Spleen (tissue), 11 donors: ENCODE measurements around the gene RNGTT. TPM values are rescaled to one million over a fixed set of nuclear protein-coding genes. Genes with fewer than 3 reads are reported as not detected.

Source experiments
- DNase-seq: peaks from one replicate; pipeline ENCODE4 v3.0.0-alpha.2; 2020
- H3K27ac ChIP-seq, 8 donors: fragments of 200-600 bp; sonication (generic) in 7 of 8; 1 replicate in 4 of 8; 2 replicates in 4 of 8; pipeline versions ENCODE4 v1.5.0 to v1.8.0; 2016 to 2021; ENCODE audit warnings: inconsistent platforms in 4 of 8, mild to moderate bottlenecking in 4 of 8, moderate library complexity in 1 of 8
- H3K27me3 ChIP-seq, 7 donors: fragments of 200-600 bp; sonication (generic) in 6 of 7; replicated peaks in 1 of 7; 1 replicate in 4 of 7; 2 replicates in 3 of 7; pipeline versions ENCODE4 v1.5.0 to v1.8.0; 2016 to 2021; ENCODE audit warnings: inconsistent platforms in 3 of 7, mild to moderate bottlenecking in 1 of 7
- H3K36me3 ChIP-seq, 6 donors: fragments of 200-600 bp; sonication (generic) in 5 of 6; 1 replicate in 4 of 6; 2 replicates in 2 of 6; pipeline versions ENCODE4 v1.5.0 to v1.8.0; 2016 to 2021; ENCODE audit warnings: inconsistent platforms in 2 of 6
- H3K4me1 ChIP-seq, 6 donors: fragments of 200-600 bp; sonication (generic) in 5 of 6; 1 replicate in 3 of 6; 2 replicates in 3 of 6; pipeline versions ENCODE4 v1.5.0 to v1.8.0; 2016 to 2021; ENCODE audit warnings: inconsistent platforms in 3 of 6
- H3K4me3 ChIP-seq, 8 donors: fragments of 200-600 bp; sonication (generic) in 7 of 8; 1 replicate in 4 of 8; 2 replicates in 4 of 8; pipeline versions ENCODE4 v1.5.0 to v1.8.0; 2016 to 2021; ENCODE audit warnings: inconsistent platforms in 4 of 8, mild to moderate bottlenecking in 4 of 8, moderate library complexity in 2 of 8
- H3K9me3 ChIP-seq, 8 donors: fragments of 200-600 bp; sonication (generic) in 7 of 8; 1 replicate in 4 of 8; 2 replicates in 4 of 8; pipeline versions ENCODE4 v1.5.0 to v1.8.0; 2016 to 2021; ENCODE audit warnings: inconsistent platforms in 4 of 8
- POLR2A ChIP-seq, 3 donors: fragments of 450-650 bp; IDR thresholded peaks; one replicate each; pipeline ENCODE4 v1.5.1; 2017; ENCODE audit warnings: antibody characterized with exemption in 3 of 3, mild to moderate bottlenecking in 1 of 3
- POLR2AphosphoS5 ChIP-seq, 3 donors: sonication (generic); formaldehyde crosslinking; IDR thresholded peaks; one replicate each; pipeline ENCODE4 v1.5.1; 2017; ENCODE audit warnings: antibody characterized with exemption in 3 of 3
- WGBS, 5 donors: extraction: QIAGEN DNeasy Blood & Tissue Kit in 3 of 5; methylation state at CpG; one replicate each; pipeline versions ENCODE4 v1.1.5 to v1.1.7; 2013 to 2018; 5-methylcytosine and 5-hydroxymethylcytosine counted together
- intact Hi-C: fragments of 100-400 bp; cut with DNase I; formaldehyde crosslinking; loops from one replicate; pipeline ENCODE4 v1.15.0; 2023; ENCODE audit warnings: low total_unique reads
- polyA plus RNA-seq, 3 donors: library from polyadenylated mRNA; stranded (reverse); fragments of 200-250 nt; gene quantifications; one replicate each; pipeline ENCODE4 v1.2.1, GENCODE V29; 2013
- total RNA-seq, 7 donors: library from RNA; depleted of rRNA in 3 of 7; stranded (reverse); fragments of >200 nt in 3 of 7; fragmentation: NEBNext Ultra II Directional in 4 of 7; extraction: Animal tissue kit (Norgen Biotek cat#: 25700) in 4 of 7; gene quantifications; one replicate each; pipeline versions ENCODE4 v1.1.0 to v1.2.1, GENCODE V29; 2016 to 2021
- TF ChIP-seq, protein P1 (sequence below), 11 experiments: fragments of 200-600 bp in 7 of 11; fragments of 450-650 bp in 4 of 11; sonication (generic) in 4 of 11; IDR thresholded peaks in 8 of 11; conservative IDR thresholded peaks in 3 of 11; 1 replicate in 7 of 11; 2 replicates in 4 of 11; pipeline versions ENCODE4 v1.4.0 to v1.8.0; 2016 to 2021; ENCODE audit warnings: antibody characterized with exemption in 11 of 11, inconsistent platforms in 4 of 11, mild to moderate bottlenecking in 1 of 11
- donor health status: healthy with polysubstance abuse.
- donor health status: DM: no; HTN: no; CAD: no; lungs with moderate emphysema.
- donor health status: DM: no; HTN: no; CAD: no.
- donor health status: Bipolar disorder and iron deficiency.
- donor health status: healthy.
- donor health status: DM: no; HTN: no; CAD: no.
- donor health status: DM: yes; HTN: yes; CAD: no.

The RNGTT gene
- total and polyA plus RNA-seq, 10 donors, result 9.4 to 27.1 (median 17.6) TPM

- intact Hi-C loops, result no loop called here
- WGBS, 5 donors, result 96 to 100% (median 98%) methylated on average over 4 of the region's 4 CpGs
These were observed 293.9 kb downstream of the RNGTT start for GRCh38 chr6:88669475-88669874.

DNA sequence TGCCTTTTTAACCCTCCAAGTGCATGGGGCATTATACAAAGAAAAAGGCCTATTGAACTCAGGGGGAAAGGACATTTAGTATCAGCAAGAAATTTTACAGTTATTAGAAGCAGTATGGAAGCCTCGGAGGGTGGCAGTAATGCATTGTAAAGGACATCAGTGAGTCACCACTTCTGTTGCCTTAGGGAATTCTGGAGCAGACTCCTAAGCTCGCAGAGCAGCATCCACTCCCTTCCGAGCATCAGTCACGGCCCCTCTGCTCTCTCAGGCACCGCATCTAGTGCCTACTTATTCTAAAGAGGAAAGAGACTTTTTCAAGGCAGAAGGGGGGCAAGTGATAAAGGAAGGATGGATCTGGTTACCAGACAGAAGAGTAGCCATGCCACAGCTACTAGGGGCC is 296.5 kb downstream of the RNGTT start:
- TF ChIP-seq POLR2AphosphoS5 (IDR thresholded peaks at IDR 0.05), result no peak
- no peak for TF ChIP-seq POLR2A (IDR thresholded peaks at IDR 0.05)
- TF ChIP-seq, protein P1, sequence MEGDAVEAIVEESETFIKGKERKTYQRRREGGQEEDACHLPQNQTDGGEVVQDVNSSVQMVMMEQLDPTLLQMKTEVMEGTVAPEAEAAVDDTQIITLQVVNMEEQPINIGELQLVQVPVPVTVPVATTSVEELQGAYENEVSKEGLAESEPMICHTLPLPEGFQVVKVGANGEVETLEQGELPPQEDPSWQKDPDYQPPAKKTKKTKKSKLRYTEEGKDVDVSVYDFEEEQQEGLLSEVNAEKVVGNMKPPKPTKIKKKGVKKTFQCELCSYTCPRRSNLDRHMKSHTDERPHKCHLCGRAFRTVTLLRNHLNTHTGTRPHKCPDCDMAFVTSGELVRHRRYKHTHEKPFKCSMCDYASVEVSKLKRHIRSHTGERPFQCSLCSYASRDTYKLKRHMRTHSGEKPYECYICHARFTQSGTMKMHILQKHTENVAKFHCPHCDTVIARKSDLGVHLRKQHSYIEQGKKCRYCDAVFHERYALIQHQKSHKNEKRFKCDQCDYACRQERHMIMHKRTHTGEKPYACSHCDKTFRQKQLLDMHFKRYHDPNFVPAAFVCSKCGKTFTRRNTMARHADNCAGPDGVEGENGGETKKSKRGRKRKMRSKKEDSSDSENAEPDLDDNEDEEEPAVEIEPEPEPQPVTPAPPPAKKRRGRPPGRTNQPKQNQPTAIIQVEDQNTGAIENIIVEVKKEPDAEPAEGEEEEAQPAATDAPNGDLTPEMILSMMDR (IDR thresholded peaks at IDR 0.05 in 8 of 11, conservative IDR thresholded peaks at IDR 0.05 in 3 of 11), result no peak
- H3K27me3 ChIP-seq, result no peaks in the 10 kb centered on the region
- peaks cover 11 to 73% (median 62%) of the 10 kb centered on the region in 8 donors for H3K9me3 ChIP-seq
- intact Hi-C loops, result no loop called here
- H3K27ac ChIP-seq, result no peak overlapping the region
- H3K4me1 ChIP-seq, result no peaks in the 10 kb centered on the region
- DNase-seq, result no peak
- H3K36me3 ChIP-seq, result peaks cover 0 to 75% (median 7%) of the 10 kb centered on the region in 6 donors
- WGBS, 5 donors, result 94 to 99% (median 96%) methylated on average over 5 of the region's 5 CpGs
- H3K4me3 ChIP-seq, result no peak overlapping the region

More at GRCh38 chr6:88669475-88669874, 293.9 kb downstream of the RNGTT start:
- Histone ChIP-seq H3K36me3 (peaks cover 0 to 86% (median 10%) of the 10 kb centered on the region in 6 donors), H3K9me3 (peaks cover 11 to 69% (median 52%) of the 10 kb centered on the region in 8 donors), H3K4me1 (no peaks in the 10 kb centered on the region), H3K27me3 (no peaks in the 10 kb centered on the region), H3K27ac (no peak overlapping the region), H3K4me3 (no peak overlapping the region)
- no peak for DNase-seq
- TF ChIP-seq, protein P1 (IDR thresholded peaks at IDR 0.05 in 8 of 11, conservative IDR thresholded peaks at IDR 0.05 in 3 of 11), result no peak
- no peak for TF ChIP-seq POLR2AphosphoS5 (IDR thresholded peaks at IDR 0.05)
- TF ChIP-seq POLR2A (IDR thresholded peaks at IDR 0.05), result no peak

GRCh38 chr6:88665131-88665530 is 298.3 kb downstream of the RNGTT start:
- intact Hi-C loops, result no loop called here
- Histone ChIP-seq H3K27me3 (no peaks in the 10 kb centered on the region), H3K27ac (no peak overlapping the region), H3K36me3 (peaks cover 0 to 58% (median 5%) of the 10 kb centered on the region in 6 donors), H3K4me3 (no peak overlapping the region), H3K4me1 (no peaks in the 10 kb centered on the region), H3K9me3 (peaks cover 9 to 73% (median 62%) of the 10 kb centered on the region in 8 donors)
- WGBS, 5 donors, result 97 to 99% (median 98%) methylated on average over 4 of the region's 4 CpGs
- no peak for DNase-seq
- TF ChIP-seq, protein P1 (IDR thresholded peaks at IDR 0.05 in 8 of 11, conservative IDR thresholded peaks at IDR 0.05 in 3 of 11), result no peak
- TF ChIP-seq POLR2A (IDR thresholded peaks at IDR 0.05), result no peak
- TF ChIP-seq POLR2AphosphoS5 (IDR thresholded peaks at IDR 0.05), result no peak

DNA sequence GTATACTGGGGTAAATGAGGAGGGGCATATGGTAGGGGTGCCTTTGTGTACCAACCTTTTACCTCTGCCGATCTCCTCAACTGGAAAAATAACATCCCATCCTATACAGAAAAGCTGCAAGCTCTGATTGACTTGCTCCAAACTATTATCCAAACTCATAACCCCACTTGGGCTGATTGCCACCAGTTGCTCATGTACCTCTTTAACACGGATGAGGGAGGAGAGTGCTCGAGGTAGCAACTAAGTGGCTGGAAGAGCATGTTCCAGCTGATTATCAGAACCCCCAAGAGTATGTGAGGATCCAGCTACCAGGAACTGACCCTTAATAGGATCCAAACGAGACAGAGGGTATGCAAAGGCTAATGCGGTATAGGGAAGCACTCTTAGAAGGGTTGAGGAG is 299.6 kb downstream of the RNGTT start:
- Histone ChIP-seq H3K36me3 (peaks cover 0 to 46% (median 5%) of the 10 kb centered on the region in 6 donors), H3K4me3 (no peak overlapping the region), H3K4me1 (no peaks in the 10 kb centered on the region), H3K27ac (no peak overlapping the region), H3K9me3 (peaks cover 5 to 73% (median 62%) of the 10 kb centered on the region in 8 donors), H3K27me3 (no peaks in the 10 kb centered on the region)
- DNase-seq, result no peak
- WGBS, 5 donors, result 95 to 99% (median 97%) methylated on average over 5 of the region's 5 CpGs
- intact Hi-C loops, result no loop called here
- no peak for TF ChIP-seq POLR2A (IDR thresholded peaks at IDR 0.05)
- TF ChIP-seq, protein P1 (IDR thresholded peaks at IDR 0.05 in 8 of 11, conservative IDR thresholded peaks at IDR 0.05 in 3 of 11), result no peak
- no peak for TF ChIP-seq POLR2AphosphoS5 (IDR thresholded peaks at IDR 0.05)
